Endothelial cell of umbilical vein (primary cell): ENCODE measurements around the gene ZFYVE28.

Experiments
- CTCF ChIP-seq, 2 donors: IDR thresholded peaks; 1 replicate in 1 of 2; 2 replicates in 1 of 2; pipeline ENCODE4 v1.5.1; 2011; ENCODE audit warnings: low read length in 2 of 2, mild to moderate bottlenecking in 2 of 2, moderate library complexity in 2 of 2, control low read depth in 1 of 2, inconsistent platforms in 1 of 2, low read depth in 1 of 2; ENCODE audit not compliant: insufficient read depth in 1 of 2; ENCODE audit errors: extremely low read depth in 1 of 2
- POLR2A ChIP-seq: IDR thresholded peaks from 2 replicates; pipeline ENCODE4 v1.6.1; 2012; ENCODE audit warnings: low read depth, mild to moderate bottlenecking, control low read depth, low read length
- TF ChIP-seq, protein P1 (sequence below): IDR thresholded peaks from 2 replicates; pipeline ENCODE4 v1.6.1; 2011; ENCODE audit not compliant: insufficient read depth, insufficient read length

GRCh38 chr4:2399216-2399615, 19.2 kb downstream of the ZFYVE28 start:
- TF ChIP-seq POLR2A = no peak
- no peak for TF ChIP-seq CTCF (IDR thresholded peaks at IDR 0.05; ENCODE audit: extremely low read depth in 1 of 2, insufficient read depth in 1 of 2, low read depth in 1 of 2, low read length in 2 of 2)
- TF ChIP-seq, protein P1, sequence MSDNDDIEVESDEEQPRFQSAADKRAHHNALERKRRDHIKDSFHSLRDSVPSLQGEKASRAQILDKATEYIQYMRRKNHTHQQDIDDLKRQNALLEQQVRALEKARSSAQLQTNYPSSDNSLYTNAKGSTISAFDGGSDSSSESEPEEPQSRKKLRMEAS = no peak
